DND-41 (cell line): Measurements from ENCODE around the gene AKT3.

ENCODE experiments used
- ATAC-seq: fragments of 200-7000 bp; cut with Tn5 transposase; 3 replicates; pipeline ENCODE4 v1.9.1; 2021; ENCODE audit warnings: low read depth; ENCODE audit not compliant: insufficient read depth
- DNase-seq: peaks from one replicate; pipeline ENCODE4 v3.0.0-alpha.2; 2020
- H2AFZ ChIP-seq: 2 replicates; pipeline ENCODE4 v1.6.0; 2012; ENCODE audit warnings: low read depth, low read length
- H3K27ac ChIP-seq: 2 replicates; pipeline ENCODE4 v1.5.1; 2012; ENCODE audit warnings: low read length, inconsistent platforms
- H3K27me3 ChIP-seq: fragments of 200-600 bp; sonication (generic); 2 replicates; pipeline ENCODE4 v1.6.0; 2012; ENCODE audit warnings: low read length, mild to moderate bottlenecking, inconsistent platforms; ENCODE audit not compliant: insufficient read depth, poor library complexity
- H3K36me3 ChIP-seq: 2 replicates; pipeline ENCODE4 v1.5.1; 2012; ENCODE audit warnings: low read length, inconsistent platforms; ENCODE audit not compliant: insufficient read depth
- H3K4me1 ChIP-seq: 2 replicates; pipeline ENCODE4 v1.5.1; 2012; ENCODE audit warnings: mild to moderate bottlenecking, low read length; ENCODE audit not compliant: insufficient read depth
- H3K4me2 ChIP-seq: 2 replicates; pipeline ENCODE4 v1.6.0; 2012; ENCODE audit warnings: mild to moderate bottlenecking, moderate library complexity, low read length, inconsistent platforms; ENCODE audit not compliant: insufficient read depth
- H3K4me3 ChIP-seq, 2 experiments: fragments of 200-600 bp in 1 of 2; shearing (Covaris generic) in 1 of 2; 2 replicates each; pipeline ENCODE4 v1.5.1; 2012 to 2016; ENCODE audit warnings: inconsistent platforms in 2 of 2, low read length in 2 of 2, mild to moderate bottlenecking in 2 of 2, low read depth in 1 of 2, moderate library complexity in 1 of 2
- H3K79me2 ChIP-seq: 2 replicates; pipeline ENCODE4 v1.6.0; 2012; ENCODE audit warnings: low read length, inconsistent platforms; ENCODE audit not compliant: insufficient read depth
- H3K9ac ChIP-seq: 2 replicates; pipeline ENCODE4 v1.6.0; 2012; ENCODE audit warnings: low read depth, mild to moderate bottlenecking, inconsistent platforms, low read length, moderate library complexity
- H3K9me3 ChIP-seq: 2 replicates; pipeline ENCODE4 v1.5.1; 2012; ENCODE audit warnings: low read length, moderate library complexity, mild to moderate bottlenecking, inconsistent platforms; ENCODE audit not compliant: insufficient read depth, severe bottlenecking
- H4K20me1 ChIP-seq: 2 replicates; pipeline ENCODE4 v1.6.0; 2012; ENCODE audit warnings: low read length; ENCODE audit not compliant: insufficient read depth
- CTCF ChIP-seq: IDR thresholded peaks from 2 replicates; pipeline ENCODE4 v1.5.1; 2012; ENCODE audit warnings: borderline replicate concordance, low read length, moderate library complexity, mild to moderate bottlenecking; ENCODE audit not compliant: poor library complexity, severe bottlenecking; ENCODE audit errors: extremely low read depth
- EZH2 ChIP-seq: IDR thresholded peaks from 3 replicates; pipeline ENCODE4 v1.6.1; 2012; ENCODE audit warnings: borderline replicate concordance, low read depth, mild to moderate bottlenecking, moderate library complexity, low read length, inconsistent platforms; ENCODE audit not compliant: severe bottlenecking

AKT3 gene

DNA sequence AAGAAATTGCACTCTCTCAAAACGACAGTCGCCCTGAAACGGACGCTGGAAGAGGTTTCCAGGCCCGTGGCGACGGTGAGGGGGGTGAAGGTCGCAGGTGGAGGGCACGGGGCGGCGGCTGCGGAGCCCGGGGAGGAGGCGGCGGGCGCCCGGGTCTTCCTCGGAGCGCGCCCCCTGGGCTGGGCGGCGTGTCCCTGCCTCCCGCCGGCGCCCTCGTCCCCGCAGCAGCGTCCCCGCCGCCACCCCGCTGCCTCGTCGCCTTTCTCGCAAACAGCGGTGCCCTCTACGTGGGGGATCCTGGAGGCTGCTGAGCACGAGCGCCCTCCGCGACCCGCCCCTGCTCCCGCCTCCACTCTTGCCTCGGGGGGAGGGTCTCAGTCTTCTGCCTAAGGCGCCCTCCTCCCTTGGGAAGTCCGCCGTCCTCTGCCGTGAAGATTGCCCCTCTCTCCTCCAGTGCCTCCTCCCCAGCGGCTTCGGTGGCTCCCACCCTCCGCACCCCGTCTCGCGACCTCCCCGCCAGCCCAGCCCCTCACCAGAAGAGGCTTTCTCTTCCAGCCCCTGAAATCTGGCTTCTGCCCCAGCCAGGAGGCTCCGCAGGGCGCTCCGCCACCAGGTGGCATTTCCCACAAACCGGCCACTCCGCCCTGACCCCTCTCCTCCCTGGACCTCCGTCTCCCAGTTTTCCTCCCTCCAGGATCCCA lies 366.8 kb downstream of the AKT3 start:
- H3K27me3 ChIP-seq, result no peaks in the 10 kb centered on the region
- DNase-seq (peak; percentile 48), ATAC-seq (peak; percentile 59)
- peak overlapping the region; percentile 59 for H3K9ac ChIP-seq
- H3K4me2 ChIP-seq, result peak overlapping the region; percentile 64
- TF ChIP-seq EZH2, result no peak
- peak; percentile 13 for TF ChIP-seq CTCF
- peak overlapping the region; percentile 86 for H3K27ac ChIP-seq
- no peaks in the 10 kb centered on the region for H3K9me3 ChIP-seq
- no peaks in the 10 kb centered on the region for H3K36me3 ChIP-seq
- peak overlapping the region; percentile 75 for H2AFZ ChIP-seq
- H4K20me1 ChIP-seq, result no peaks in the 10 kb centered on the region
- peak overlapping the region in 1 of 2 experiments; percentile 54; a peak in 3 of 4 replicates for H3K4me3 ChIP-seq
- no peaks in the 10 kb centered on the region for H3K79me2 ChIP-seq
- H3K4me1 ChIP-seq, result peaks cover 17% of the 10 kb centered on the region

GRCh38 chr1:243482141-243483022 lies 367.7 kb downstream of the AKT3 start:
- Histone ChIP-seq H3K36me3 (no peaks in the 10 kb centered on the region), H3K4me1 (peaks cover 17% of the 10 kb centered on the region), H4K20me1 (no peaks in the 10 kb centered on the region), H3K27ac (peak overlapping the region; percentile 86), H3K4me2 (peak overlapping the region; percentile 64), H3K9me3 (no peaks in the 10 kb centered on the region), H3K79me2 (no peaks in the 10 kb centered on the region), H3K9ac (peak overlapping the region; percentile 59), H2AFZ (peak overlapping the region; percentile 75), H3K4me3 (peak overlapping the region in 1 of 2 experiments; percentile 54; a peak in 3 of 4 replicates), H3K27me3 (no peaks in the 10 kb centered on the region)
- ATAC-seq, result peak; percentile 85
- peak; percentile 76 for DNase-seq
- no peak for TF ChIP-seq CTCF
- no peak for TF ChIP-seq EZH2

DNA sequence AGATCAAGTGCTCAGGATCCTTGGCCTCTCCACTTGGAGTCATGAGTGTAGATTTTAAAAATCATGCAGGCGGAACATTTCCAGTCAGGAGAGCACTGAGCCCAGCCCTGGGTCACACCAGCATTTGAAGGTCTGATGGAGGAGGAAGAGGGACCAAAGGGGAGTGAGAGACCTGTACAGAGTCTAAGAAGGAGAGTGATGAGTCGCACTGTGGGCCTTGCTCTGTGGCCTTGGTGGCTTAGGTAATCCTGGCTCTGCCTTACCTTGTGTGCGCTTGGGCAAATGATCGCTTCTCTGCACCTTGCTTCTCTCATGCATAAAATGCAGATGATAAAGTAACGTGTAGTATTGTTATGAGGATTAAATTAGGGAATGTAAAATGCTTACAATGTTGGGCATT lies 368.9 kb downstream of the AKT3 start:
- no peak overlapping the region for H3K4me3 ChIP-seq
- H3K4me2 ChIP-seq, result no peak overlapping the region
- no peak overlapping the region for H3K9ac ChIP-seq
- H3K36me3 ChIP-seq, result no peaks in the 10 kb centered on the region
- peaks cover 17% of the 10 kb centered on the region for H3K4me1 ChIP-seq
- no peak overlapping the region for H3K27ac ChIP-seq
- H2AFZ ChIP-seq, result no peak overlapping the region
- TF ChIP-seq EZH2, result no peak
- TF ChIP-seq CTCF, result no peak
- H3K79me2 ChIP-seq, result no peaks in the 10 kb centered on the region
- H4K20me1 ChIP-seq, result no peaks in the 10 kb centered on the region
- H3K9me3 ChIP-seq, result no peaks in the 10 kb centered on the region
- no peaks in the 10 kb centered on the region for H3K27me3 ChIP-seq
- DNase-seq (no peak), ATAC-seq (no peak)
